Endothelial cell of umbilical vein (primary cell): ENCODE data around the gene INPP5A. TPM values are rescaled to one million over a fixed set of nuclear protein-coding genes. Genes with fewer than 3 reads are reported as not detected.

ENCODE experiments used
- BruUV-seq: library from RNA; stranded (reverse); fragments of 400-500 nt; replicated peaks from 2 replicates; lab custom pipeline; 2021; lab: Mats Ljungman, UMichigan
- CTCF ChIA-PET: fragments of 300-600, 350-600 bp; sonication (Branson Sonifier 250); formaldehyde crosslinking; loops from one replicate; lab custom pipeline; 2021; ENCODE audit warnings: antibody characterized with exemption, inconsistent platforms; lab: Charles Lee
- POLR2A ChIA-PET: fragments of 300-600, 350-600 bp; sonication (Branson Sonifier 250); formaldehyde crosslinking; loops from one replicate; lab custom pipeline; 2021; ENCODE audit warnings: antibody characterized with exemption, inconsistent platforms; lab: Charles Lee
- DNase-seq: peaks from one replicate; pipeline ENCODE4 v3.0.0-alpha.2; 2011; ENCODE audit warnings: low read depth, low spot score
- FAIRE-seq: peaks from 2 replicates; lab custom pipeline; 2011; peaks lifted over from hg19 to GRCh38; lab: Jason Lieb, UNC
- H2AFZ ChIP-seq: 2 replicates; pipeline ENCODE4 v1.6.0; 2012; ENCODE audit warnings: low read depth, low read length, control low read depth, inconsistent platforms
- H3K27ac ChIP-seq: 2 replicates; pipeline ENCODE4 v1.5.1; 2011; ENCODE audit warnings: low read depth, mild to moderate bottlenecking, control low read depth, low read length, moderate library complexity; ENCODE audit not compliant: insufficient read depth
- H3K27me3 ChIP-seq, 2 experiments: 2 replicates each; pipeline versions ENCODE4 v1.6.0 to v1.6.1; 2011; ENCODE audit warnings: low read length in 2 of 2, mixed read lengths in 1 of 2; ENCODE audit not compliant: control insufficient read depth in 2 of 2, insufficient read depth in 2 of 2
- H3K36me3 ChIP-seq, 2 experiments: 2 replicates in 1 of 2; 3 replicates in 1 of 2; pipeline ENCODE4 v1.5.1; 2011; ENCODE audit warnings: low read length in 2 of 2, mild to moderate bottlenecking in 1 of 2, moderate library complexity in 1 of 2; ENCODE audit not compliant: control insufficient read depth in 2 of 2, insufficient read depth in 2 of 2; ENCODE audit errors: extremely low read depth in 1 of 2
- H3K4me1 ChIP-seq: 3 replicates; pipeline ENCODE4 v1.5.1; 2011; ENCODE audit warnings: mild to moderate bottlenecking, low read length; ENCODE audit not compliant: control insufficient read depth, insufficient read depth; ENCODE audit errors: extremely low read depth
- H3K4me2 ChIP-seq: 2 replicates; pipeline ENCODE4 v1.6.1; 2011; ENCODE audit warnings: low read length, control low read depth, mixed read lengths; ENCODE audit not compliant: insufficient read depth
- H3K4me3 ChIP-seq, 3 experiments: fragments of 200-600 bp in 1 of 3; sonication (generic), shearing (Covaris generic) in 1 of 3; replicated peaks in 1 of 3; 2 replicates each; pipeline ENCODE4 v1.5.1; 2011 to 2016; ENCODE audit warnings: control low read depth in 3 of 3, low read length in 3 of 3, mild to moderate bottlenecking in 2 of 3, inconsistent platforms in 1 of 3, low read depth in 1 of 3, moderate library complexity in 1 of 3; ENCODE audit not compliant: insufficient read depth in 1 of 3
- H3K79me2 ChIP-seq: 2 replicates; pipeline ENCODE4 v1.6.0; 2012; ENCODE audit warnings: low read length, inconsistent platforms; ENCODE audit not compliant: control insufficient read depth, insufficient read depth
- H3K9ac ChIP-seq: replicated peaks from 2 replicates; pipeline ENCODE3; 2011; ENCODE audit warnings: low read length, control low read depth; ENCODE audit not compliant: insufficient read depth; ENCODE audit errors: extremely low read depth
- H3K9me1 ChIP-seq: replicated peaks from 3 replicates; pipeline ENCODE4 v1.6.0; 2011; ENCODE audit warnings: mild to moderate bottlenecking, low read length; ENCODE audit not compliant: control insufficient read depth, insufficient read depth; ENCODE audit errors: extremely low read depth
- H3K9me3 ChIP-seq: replicated peaks from 2 replicates; pipeline ENCODE4 v1.5.1; 2012; ENCODE audit warnings: low read length, inconsistent platforms; ENCODE audit not compliant: control insufficient read depth, insufficient read depth
- H4K20me1 ChIP-seq: replicated peaks from 2 replicates; pipeline ENCODE3; 2011; ENCODE audit warnings: mild to moderate bottlenecking, low read length; ENCODE audit not compliant: control insufficient read depth, insufficient read depth; ENCODE audit errors: extremely low read depth
- EZH2 ChIP-seq: IDR thresholded peaks from 2 replicates; pipeline ENCODE4 v1.6.1; 2012; ENCODE audit warnings: borderline replicate concordance, low read depth, mild to moderate bottlenecking, moderate library complexity, low read length, inconsistent platforms; ENCODE audit not compliant: severe bottlenecking
- FOS ChIP-seq: IDR thresholded peaks from 2 replicates; pipeline ENCODE4 v1.6.1; 2011; ENCODE audit warnings: mild to moderate bottlenecking, low read length, moderate library complexity, borderline replicate concordance; ENCODE audit not compliant: insufficient read depth
- GATA2 ChIP-seq: IDR thresholded peaks from 2 replicates; pipeline ENCODE4 v1.7.0; 2011; ENCODE audit warnings: low read depth, mild to moderate bottlenecking, moderate library complexity, mixed read lengths, low read length; ENCODE audit not compliant: insufficient read length, insufficient read depth
- JUN ChIP-seq: IDR thresholded peaks from 2 replicates; pipeline ENCODE4 v1.6.1; 2011; ENCODE audit warnings: borderline replicate concordance, low read depth; ENCODE audit not compliant: insufficient read length, insufficient read depth
- MYC ChIP-seq: IDR thresholded peaks from one replicate; pipeline ENCODE4 v1.6.1; 2011; ENCODE audit warnings: mild to moderate bottlenecking, low read depth, low read length
- POLR2A ChIP-seq: IDR thresholded peaks from 2 replicates; pipeline ENCODE4 v1.6.1; 2012; ENCODE audit warnings: low read depth, mild to moderate bottlenecking, control low read depth, low read length
- POLR2AphosphoS5 ChIP-seq: IDR thresholded peaks from 2 replicates; pipeline ENCODE4 v1.6.1; 2012; ENCODE audit warnings: low read depth, mild to moderate bottlenecking, control low read depth, low read length, moderate library complexity; ENCODE audit not compliant: insufficient read depth
- dilution Hi-C: fragments of 300-500 bp; cut with MboI; formaldehyde crosslinking; loops from one replicate; pipeline ENCODE4 v1.15.0; 2019; ENCODE audit warnings: low sequenced_read_pairs; ENCODE audit not compliant: extremely low pct_ligation_motif_present
- intact Hi-C: fragments of 100-400 bp; cut with micrococcal nuclease; formaldehyde crosslinking; loops from one replicate; pipeline ENCODE4 v1.10.0; 2022
- polyA plus RNA-seq, 4 experiments: library from polyadenylated mRNA; depleted of rRNA in 3 of 4; stranded (reverse) in 3 of 4; unstranded in 1 of 4; fragments of >200 nt; gene quantifications; 2 replicates each; pipeline versions ENCODE4 v1.2.1 to v1.2.3, GENCODE V29; 2011 to 2012; ENCODE audit warnings: missing spikeins in 1 of 4
- total RNA-seq: library from RNA; stranded (reverse); gene quantifications from 2 replicates; pipeline ENCODE4 v1.2.3, GENCODE V29; 2021
- TF ChIP-seq, protein P1 (sequence below): IDR thresholded peaks from 2 replicates; pipeline ENCODE4 v1.6.1; 2011; ENCODE audit not compliant: insufficient read depth, insufficient read length
- TF ChIP-seq, protein P2 (sequence below), 2 donors: IDR thresholded peaks; 1 replicate in 1 of 2; 2 replicates in 1 of 2; pipeline ENCODE4 v1.5.1; 2011; ENCODE audit warnings: low read length in 2 of 2, mild to moderate bottlenecking in 2 of 2, moderate library complexity in 2 of 2, control low read depth in 1 of 2, inconsistent platforms in 1 of 2, low read depth in 1 of 2; ENCODE audit not compliant: insufficient read depth in 1 of 2; ENCODE audit errors: extremely low read depth in 1 of 2

Gene INPP5A
- total and polyA plus RNA-seq, 2 donors (not counting 3 experiments of a cell fraction or from before 2014, with no cell fraction given), result 22.9 to 33.2 TPM

DNA sequence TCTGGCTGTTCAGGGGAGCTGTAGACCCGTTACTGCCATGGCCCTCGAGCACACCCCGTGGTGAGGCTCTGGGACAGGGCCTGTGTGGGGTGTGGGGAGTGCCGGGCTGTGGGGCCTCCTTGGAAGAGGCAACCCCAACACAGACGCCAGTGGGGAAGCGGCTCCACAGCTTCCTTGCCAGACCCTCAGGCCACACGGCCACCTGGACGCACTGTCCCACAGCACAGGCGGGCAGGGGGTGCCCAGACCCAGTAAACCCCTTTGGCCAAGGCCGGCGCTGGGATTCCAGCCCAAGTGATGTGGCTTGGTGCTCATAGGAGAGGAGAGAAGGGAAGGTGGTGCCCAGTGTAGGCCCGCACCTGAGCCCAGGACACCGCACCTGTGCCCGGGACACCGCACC, 261.3 kb downstream of the INPP5A start:
- H3K36me3 ChIP-seq, result no peaks in the 10 kb centered on the region
- H3K4me3 ChIP-seq, result no peak overlapping the region
- CTCF ChIA-PET, result no interaction called here
- FAIRE-seq (no peak), DNase-seq (no peak)
- no peak overlapping the region for H3K9ac ChIP-seq
- intact Hi-C loops, result no loop called here
- H3K9me3 ChIP-seq, result no peaks in the 10 kb centered on the region
- no peak overlapping the region for H3K4me2 ChIP-seq
- no peaks in the 10 kb centered on the region for H3K4me1 ChIP-seq
- no peak overlapping the region for H3K27ac ChIP-seq
- POLR2A ChIA-PET, result no interaction called here
- H4K20me1 ChIP-seq, result no peaks in the 10 kb centered on the region
- H3K27me3 ChIP-seq, result no peaks in the 10 kb centered on the region
- dilution Hi-C loops, result no loop called here
- no peaks in the 10 kb centered on the region for H3K79me2 ChIP-seq
- H3K9me1 ChIP-seq, result no peaks in the 10 kb centered on the region
- no peak overlapping the region for H2AFZ ChIP-seq
- no peak for TF ChIP-seq JUN
- TF ChIP-seq, protein P1, sequence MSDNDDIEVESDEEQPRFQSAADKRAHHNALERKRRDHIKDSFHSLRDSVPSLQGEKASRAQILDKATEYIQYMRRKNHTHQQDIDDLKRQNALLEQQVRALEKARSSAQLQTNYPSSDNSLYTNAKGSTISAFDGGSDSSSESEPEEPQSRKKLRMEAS, result no peak
- no peak for TF ChIP-seq GATA2
- TF ChIP-seq, protein P2, sequence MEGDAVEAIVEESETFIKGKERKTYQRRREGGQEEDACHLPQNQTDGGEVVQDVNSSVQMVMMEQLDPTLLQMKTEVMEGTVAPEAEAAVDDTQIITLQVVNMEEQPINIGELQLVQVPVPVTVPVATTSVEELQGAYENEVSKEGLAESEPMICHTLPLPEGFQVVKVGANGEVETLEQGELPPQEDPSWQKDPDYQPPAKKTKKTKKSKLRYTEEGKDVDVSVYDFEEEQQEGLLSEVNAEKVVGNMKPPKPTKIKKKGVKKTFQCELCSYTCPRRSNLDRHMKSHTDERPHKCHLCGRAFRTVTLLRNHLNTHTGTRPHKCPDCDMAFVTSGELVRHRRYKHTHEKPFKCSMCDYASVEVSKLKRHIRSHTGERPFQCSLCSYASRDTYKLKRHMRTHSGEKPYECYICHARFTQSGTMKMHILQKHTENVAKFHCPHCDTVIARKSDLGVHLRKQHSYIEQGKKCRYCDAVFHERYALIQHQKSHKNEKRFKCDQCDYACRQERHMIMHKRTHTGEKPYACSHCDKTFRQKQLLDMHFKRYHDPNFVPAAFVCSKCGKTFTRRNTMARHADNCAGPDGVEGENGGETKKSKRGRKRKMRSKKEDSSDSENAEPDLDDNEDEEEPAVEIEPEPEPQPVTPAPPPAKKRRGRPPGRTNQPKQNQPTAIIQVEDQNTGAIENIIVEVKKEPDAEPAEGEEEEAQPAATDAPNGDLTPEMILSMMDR (IDR thresholded peaks at IDR 0.05; ENCODE audit: extremely low read depth in 1 of 2, insufficient read depth in 1 of 2, low read depth in 1 of 2, low read length in 2 of 2), result no peak
- no peak for TF ChIP-seq POLR2A
- no peak for TF ChIP-seq POLR2AphosphoS5
- TF ChIP-seq EZH2, result no peak
- no peak for TF ChIP-seq FOS
- no peak for TF ChIP-seq MYC
- no TSS peak for BruUV-seq
